NCI-H69 (cell line): Measurements from ENCODE around the gene GMDS.

Experiments
- DNase-seq: peaks from one replicate; lab custom pipeline; 2025; lab: John Stamatoyannopoulos, UW

Gene GMDS

GRCh38 chr6:1940381-1940780 is 305.0 kb downstream of the GMDS start:
- DNase-seq, result peak; percentile 38

DNA sequence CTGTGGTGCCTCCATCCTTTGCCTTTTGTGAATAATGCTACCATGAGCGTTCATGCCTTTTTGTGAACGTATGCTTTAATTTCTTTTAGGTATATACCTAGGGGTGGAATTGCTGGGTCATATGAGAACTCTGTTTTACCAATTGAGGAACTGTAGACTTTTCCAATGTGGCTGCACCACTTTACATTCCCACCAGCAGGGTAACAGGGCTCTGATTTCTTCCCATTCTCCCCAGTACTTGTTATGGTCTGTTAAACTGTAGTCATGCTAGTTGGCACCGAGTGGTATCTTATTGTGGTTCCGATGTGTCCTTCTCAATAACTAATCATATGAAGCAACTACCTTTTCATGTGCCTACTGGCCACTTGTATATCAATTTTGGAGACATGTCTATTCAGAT is 312.1 kb downstream of the GMDS start:
- DNase-seq, result no peak

GRCh38 chr6:1931817-1932216 is 313.6 kb downstream of the GMDS start:
- no peak for DNase-seq

DNA sequence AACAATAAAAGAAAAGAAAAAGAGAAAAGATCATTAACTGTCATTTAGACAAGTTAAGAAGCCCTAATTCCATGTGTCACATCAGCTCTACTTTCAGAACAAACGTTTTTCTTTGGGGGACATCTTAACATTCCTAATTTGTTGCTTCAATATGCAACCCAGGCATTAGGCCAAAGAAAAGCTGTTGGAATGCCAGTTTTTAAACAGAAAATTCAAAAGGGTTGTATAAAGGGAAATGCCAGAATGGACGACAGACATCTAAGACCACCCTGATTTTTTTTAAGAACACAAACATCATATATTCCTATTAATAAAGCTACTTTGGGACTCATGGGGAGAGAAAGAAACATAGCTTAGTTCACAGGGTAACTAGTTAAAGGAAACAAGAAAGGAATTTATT is 315.0 kb downstream of the GMDS start:
- DNase-seq, result no peak

- DNase-seq, result no peak
These were observed 315.5 kb downstream of the GMDS start for GRCh38 chr6:1929931-1930330.

DNA sequence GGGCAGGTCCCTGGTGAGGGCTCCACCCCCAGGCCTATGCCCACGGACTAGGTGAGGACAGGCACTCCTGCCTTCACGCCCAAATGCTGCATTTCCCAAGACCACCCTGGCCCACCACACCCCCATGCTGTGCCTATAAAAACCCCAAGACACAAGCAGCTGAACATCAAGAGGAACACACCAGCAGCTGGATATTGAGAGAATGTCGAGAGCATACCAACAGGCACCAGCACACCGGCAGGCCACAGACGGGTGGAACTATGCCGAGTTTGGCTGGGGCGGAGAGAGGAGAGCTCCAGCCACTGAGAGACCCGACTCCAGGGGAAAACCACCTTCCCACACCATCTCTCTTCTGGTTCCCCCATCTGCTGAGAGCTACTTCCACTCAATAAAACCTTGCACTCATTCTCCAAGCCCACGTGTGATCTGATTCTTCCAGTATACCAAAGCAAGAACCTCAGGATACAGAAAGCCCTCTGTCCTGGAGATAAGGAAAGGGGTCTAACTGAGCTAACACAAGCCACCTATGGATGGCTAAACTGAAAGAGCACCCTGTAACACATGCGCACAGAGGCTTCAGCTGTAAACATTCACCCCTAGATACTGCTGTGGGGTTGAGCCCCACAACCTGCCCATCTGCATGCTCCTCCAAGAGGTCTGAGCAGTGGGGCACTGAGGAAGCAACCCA is 319.5 kb downstream of the GMDS start:
- DNase-seq, result no peak

- DNase-seq, result no peak
These were observed 322.0 kb downstream of the GMDS start for GRCh38 chr6:1923449-1923848.

DNA sequence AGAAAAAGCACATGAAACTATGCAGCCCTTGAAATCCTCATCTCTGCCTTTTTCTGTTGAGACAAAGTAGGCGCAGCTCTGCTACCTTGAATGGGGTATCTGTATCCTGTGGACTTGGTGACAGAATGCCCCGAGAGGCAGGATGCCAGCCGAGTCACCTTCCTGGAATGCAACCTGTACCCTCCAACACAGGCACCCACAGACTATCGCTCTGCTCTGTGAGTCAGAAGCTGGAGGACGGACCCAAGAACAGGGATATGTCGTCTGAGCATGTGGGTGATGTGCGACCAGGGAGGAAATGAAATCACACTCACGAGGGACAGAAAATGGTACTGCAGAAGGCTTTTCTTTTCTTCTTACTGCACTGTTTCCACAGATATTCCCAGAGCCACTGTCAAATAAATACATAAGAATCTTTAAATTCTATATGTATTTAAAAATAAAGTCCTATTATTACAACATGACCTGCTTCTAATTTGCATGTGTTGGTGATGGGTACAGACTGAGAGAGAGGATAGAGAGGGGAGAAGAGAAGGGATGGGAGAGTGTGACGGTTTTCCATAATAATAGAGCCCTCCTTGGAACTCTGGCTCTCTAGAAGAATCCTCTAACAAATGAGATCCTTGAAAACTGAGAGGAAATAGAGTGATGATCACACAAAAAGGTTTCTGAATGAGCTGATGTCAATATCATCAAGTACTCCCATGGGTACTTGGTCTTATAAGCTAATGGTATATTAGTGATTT is 327.6 kb downstream of the GMDS start:
- DNase-seq, result no peak

DNA sequence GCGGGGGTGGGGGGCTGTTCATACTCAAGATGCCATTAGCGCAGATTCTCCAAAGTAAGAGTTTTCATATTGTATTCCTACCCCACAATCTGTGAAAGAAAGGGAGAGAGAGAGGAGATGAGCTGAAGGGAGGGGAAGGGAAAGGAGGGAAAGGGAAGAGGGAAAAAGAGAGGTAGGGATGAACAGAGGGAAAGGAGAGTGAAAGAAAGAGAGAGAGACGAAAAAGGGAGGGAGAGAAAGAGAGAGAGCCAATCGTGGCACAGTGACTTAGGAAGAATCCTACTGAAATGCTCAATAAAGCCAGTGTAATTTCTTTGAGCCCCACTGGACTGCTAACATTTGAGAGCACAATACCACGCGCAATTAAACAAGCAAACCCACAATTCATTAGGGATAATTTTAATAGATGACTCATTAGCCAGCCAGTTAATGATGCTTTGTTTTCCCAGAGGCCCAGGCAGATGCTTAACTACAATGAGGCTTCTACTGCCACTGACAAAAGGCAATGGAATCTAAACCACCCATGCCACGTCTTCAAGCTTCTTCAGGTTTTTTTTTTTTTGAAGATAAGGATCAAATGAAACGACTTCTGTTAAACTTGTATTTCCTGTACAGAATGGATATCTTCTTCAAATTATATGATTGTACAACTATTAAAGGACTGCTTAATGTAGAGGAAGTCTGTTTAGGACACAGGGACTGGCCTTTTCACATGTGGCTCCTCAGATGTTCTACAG is 328.9 kb downstream of the GMDS start:
- peak; percentile 68 for DNase-seq

- DNase-seq, result no peak
These were observed 330.2 kb downstream of the GMDS start for GRCh38 chr6:1915226-1915625.

GRCh38 chr6:1913577-1913976 is 331.8 kb downstream of the GMDS start:
- DNase-seq, result no peak

DNA sequence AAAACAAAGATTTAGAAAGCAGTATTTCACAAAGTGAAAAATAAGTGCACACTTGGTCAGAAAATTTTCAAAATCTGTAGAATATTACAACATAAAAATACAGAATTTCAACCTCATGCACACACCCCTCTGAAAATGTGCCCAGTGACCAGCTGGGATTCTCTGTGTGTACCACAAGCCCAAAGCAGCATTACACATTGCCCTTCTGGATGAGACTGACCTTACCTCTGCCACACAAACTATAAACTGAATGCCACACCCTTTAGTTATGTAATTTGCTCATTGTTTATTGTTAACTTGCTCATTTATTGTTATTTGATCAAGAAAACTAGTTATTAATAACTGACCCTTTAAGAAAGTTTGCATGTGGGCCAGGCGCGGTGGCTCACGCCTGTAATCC is 332.7 kb downstream of the GMDS start:
- no peak for DNase-seq

- DNase-seq, result no peak
These were observed 333.9 kb downstream of the GMDS start for GRCh38 chr6:1911474-1911873.

GRCh38 chr6:1910621-1911407 is 334.6 kb downstream of the GMDS start:
- DNase-seq, result peak; percentile 15

DNA sequence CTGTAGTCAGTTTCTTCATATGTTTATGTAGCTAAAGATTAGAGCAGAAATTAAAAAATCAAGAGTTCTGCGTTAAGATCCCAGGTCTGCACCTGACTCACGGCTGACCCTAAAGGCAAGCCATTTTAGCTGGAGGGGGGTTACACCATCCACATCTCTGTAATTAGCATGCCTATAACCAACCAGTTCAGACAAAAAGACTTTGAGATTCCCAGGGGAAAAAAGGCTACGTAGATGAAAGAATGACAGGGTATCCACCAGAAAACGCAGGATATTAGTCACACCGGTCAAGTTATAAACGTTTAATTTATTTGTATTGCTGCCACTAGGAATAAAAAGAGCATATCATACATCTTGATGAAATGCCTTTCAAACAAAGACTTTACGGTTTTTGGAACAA is 336.6 kb downstream of the GMDS start:
- DNase-seq, result no peak

GRCh38 chr6:1906609-1907008 is 338.8 kb downstream of the GMDS start:
- no peak for DNase-seq

GRCh38 chr6:1906014-1906413 is 339.4 kb downstream of the GMDS start:
- DNase-seq, result no peak

DNA sequence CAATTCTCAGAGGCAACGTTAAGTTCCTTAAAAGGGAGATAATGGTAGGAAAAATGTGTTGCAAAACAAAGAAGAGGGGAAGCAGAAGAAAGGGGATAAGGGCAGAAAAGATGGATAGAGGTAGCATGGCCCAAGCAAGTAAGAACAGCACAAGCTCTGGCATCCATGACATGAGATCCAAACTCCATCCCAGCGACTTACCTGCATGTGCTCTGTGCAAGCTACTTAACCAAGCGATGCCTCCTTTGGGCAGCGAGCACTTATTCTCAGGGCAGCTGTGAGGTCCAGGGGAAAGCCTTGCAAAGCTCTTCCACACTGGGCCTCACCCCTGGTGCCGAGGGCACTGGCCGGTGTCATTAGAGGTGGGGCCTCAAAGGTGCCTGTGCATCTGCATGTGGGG is 340.5 kb downstream of the GMDS start:
- no peak for DNase-seq

GRCh38 chr6:1904466-1904799 is 341.0 kb downstream of the GMDS start:
- DNase-seq, result no peak

- DNase-seq, result no peak
These were observed 341.5 kb downstream of the GMDS start for GRCh38 chr6:1903780-1904465.

DNA sequence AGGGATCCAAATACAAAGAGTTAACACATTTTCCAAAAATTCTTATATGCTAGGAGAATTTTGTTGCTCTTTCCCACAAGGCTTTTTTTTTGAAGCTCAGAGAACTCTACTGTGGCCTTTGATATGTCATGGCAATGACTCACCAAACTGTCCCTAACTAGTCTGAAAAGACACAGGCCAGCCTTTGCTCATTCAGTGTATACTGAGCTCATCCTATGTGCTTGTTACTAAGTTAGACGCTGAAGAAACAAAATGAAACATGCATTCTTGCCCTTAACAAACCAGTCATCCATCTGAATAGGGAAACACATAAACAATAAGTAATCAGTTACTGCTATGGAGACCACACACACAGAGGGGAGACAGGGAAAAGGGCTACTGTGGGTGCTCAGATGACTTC is 343.8 kb downstream of the GMDS start:
- no peak for DNase-seq

- no peak for DNase-seq
These were observed 348.5 kb downstream of the GMDS start for GRCh38 chr6:1896897-1897296.
